Gastrocnemius medialis (tissue), 4 donors: ENCODE measurements around the gene PTGS2. TPM values are rescaled to one million over a fixed set of nuclear protein-coding genes. Genes with fewer than 3 reads are reported as not detected.
"Not testable (repeated sequence)": the region's sequence is repeated elsewhere in the genome, so short reads cannot be mapped to it uniquely, and the experiment has no call there.

Experiments
- ATAC-seq, 2 donors: fragments of 150-250 bp; one replicate each; pipeline ENCODE4 v1.9.1; 2016
- DNase-seq, 2 donors: peaks; one replicate each; pipeline ENCODE4 v3.0.0-alpha.2; 2019
- H3K27ac ChIP-seq, 4 donors: fragments of 200-600 bp; sonication (generic); 1 replicate in 1 of 4; 2 replicates in 3 of 4; pipeline ENCODE4 v1.5.1; 2016 to 2018; ENCODE audit warnings: mild to moderate bottlenecking in 2 of 4, moderate library complexity in 1 of 4
- H3K27me3 ChIP-seq, 3 donors: fragments of 200-600 bp; sonication (generic) in 2 of 3; 1 replicate in 1 of 3; 2 replicates in 2 of 3; pipeline versions ENCODE4 v1.5.1 to v1.6.0; 2016 to 2019; ENCODE audit warnings: mild to moderate bottlenecking in 1 of 3, moderate library complexity in 1 of 3
- H3K36me3 ChIP-seq, 2 donors: fragments of 200-600 bp; sonication (generic) in 1 of 2; one replicate each; pipeline ENCODE4 v1.5.1; 2017 to 2018
- H3K4me1 ChIP-seq, 2 donors: fragments of 200-600 bp; sonication (generic) in 1 of 2; one replicate each; pipeline ENCODE4 v1.5.1; 2016 to 2017; ENCODE audit warnings: mild to moderate bottlenecking in 2 of 2
- H3K4me3 ChIP-seq, 4 donors: fragments of 200-600 bp; sonication (generic) in 3 of 4; 1 replicate in 1 of 4; 2 replicates in 3 of 4; pipeline ENCODE4 v1.5.1; 2016 to 2019; ENCODE audit warnings: mild to moderate bottlenecking in 2 of 4
- H3K9me3 ChIP-seq, 3 donors: fragments of 200-600 bp; sonication (generic) in 2 of 3; 1 replicate in 1 of 3; 2 replicates in 2 of 3; pipeline ENCODE4 v1.5.1; 2016 to 2019
- CTCF ChIP-seq, 5 experiments: fragments of 450-650 bp in 3 of 5; fragments of 200-600 bp in 2 of 5; sonication (generic) in 2 of 5; IDR thresholded peaks in 4 of 5; conservative IDR thresholded peaks in 1 of 5; 1 replicate in 4 of 5; 2 replicates in 1 of 5; pipeline ENCODE4 v1.5.1; 2016 to 2019; ENCODE audit warnings: antibody characterized with exemption in 5 of 5, mild to moderate bottlenecking in 3 of 5, moderate library complexity in 3 of 5
- POLR2A ChIP-seq, 2 donors: fragments of 450-650 bp; IDR thresholded peaks; one replicate each; pipeline ENCODE4 v1.6.1; 2017; ENCODE audit warnings: antibody characterized with exemption in 2 of 2, mild to moderate bottlenecking in 2 of 2, moderate library complexity in 2 of 2
- in situ Hi-C, 4 donors: fragments of 200-750 bp; cut with MboI; loops; one replicate each; pipeline versions ENCODE4 v1.15.0 to v1.8.0; 2017; ENCODE audit warnings: low sequenced_read_pairs in 4 of 4
- intact Hi-C: fragments of 100-400 bp; cut with DNase I; formaldehyde crosslinking; loops from one replicate; pipeline ENCODE4 v1.15.1; 2023; ENCODE audit warnings: low total_unique reads
- total RNA-seq, 4 donors: library from RNA; depleted of rRNA; stranded (reverse); fragments of >200 nt; gene quantifications; one replicate each; pipeline versions ENCODE4 v1.1.0 to v1.2.3, GENCODE V29; 2016

Gene PTGS2
- total RNA-seq, 4 donors from 2014 or later, result 0.23 to 0.58 (median 0.25) TPM; not detected in 1

- no peak for DNase-seq
- no peak for TF ChIP-seq POLR2A (IDR thresholded peaks at IDR 0.05)
- Histone ChIP-seq H3K9me3 (no peaks in the 10 kb centered on the region), H3K4me3 (no peak overlapping the region), H3K27me3 (no peaks in the 10 kb centered on the region), H3K36me3 (no peaks in the 10 kb centered on the region), H3K27ac (no peak overlapping the region), H3K4me1 (no peaks in the 10 kb centered on the region)
- intact Hi-C loops, result no loop called here
- in situ Hi-C loops, result no loop called here
- no peak for ATAC-seq
Observed at GRCh38 chr1:186672596-186672995, 7.6 kb downstream of the PTGS2 start.

GRCh38 chr1:186672131-186672530 lies 8.1 kb downstream of the PTGS2 start:
- in situ Hi-C loops, result no loop called here
- H3K27me3 ChIP-seq, result no peaks in the 10 kb centered on the region
- no peak for DNase-seq
- intact Hi-C loops, result no loop called here
- no peak overlapping the region for H3K4me3 ChIP-seq
- TF ChIP-seq POLR2A (IDR thresholded peaks at IDR 0.05) (no peak), CTCF (IDR thresholded peaks at IDR 0.05 in 4 of 5, conservative IDR thresholded peaks at IDR 0.05 in 1 of 5) (no peak)
- no peaks in the 10 kb centered on the region for H3K36me3 ChIP-seq
- no peaks in the 10 kb centered on the region for H3K4me1 ChIP-seq
- no peak overlapping the region for H3K27ac ChIP-seq
- no peaks in the 10 kb centered on the region for H3K9me3 ChIP-seq
- ATAC-seq, result no peak

- no peaks in the 10 kb centered on the region for H3K27me3 ChIP-seq
- in situ Hi-C loops (no loop called here), intact Hi-C loops (no loop called here)
- H3K27ac ChIP-seq, result no peak overlapping the region
- TF ChIP-seq CTCF (IDR thresholded peaks at IDR 0.05 in 4 of 5, conservative IDR thresholded peaks at IDR 0.05 in 1 of 5) (no peak), POLR2A (IDR thresholded peaks at IDR 0.05) (no peak)
- no peaks in the 10 kb centered on the region for H3K9me3 ChIP-seq
- no peak for ATAC-seq
- DNase-seq, result no peak
- no peak overlapping the region for H3K4me3 ChIP-seq
- no peaks in the 10 kb centered on the region for H3K36me3 ChIP-seq
- no peaks in the 10 kb centered on the region for H3K4me1 ChIP-seq
Observed at GRCh38 chr1:186671136-186671825, 8.9 kb downstream of the PTGS2 start.

- no peak for TF ChIP-seq CTCF (IDR thresholded peaks at IDR 0.05 in 4 of 5, conservative IDR thresholded peaks at IDR 0.05 in 1 of 5)
- TF ChIP-seq POLR2A (IDR thresholded peaks at IDR 0.05), result no peak
- Histone ChIP-seq H3K9me3 (no peaks in the 10 kb centered on the region), H3K36me3 (no peaks in the 10 kb centered on the region), H3K4me3 (no peak overlapping the region), H3K4me1 (no peaks in the 10 kb centered on the region), H3K27me3 (no peaks in the 10 kb centered on the region), H3K27ac (no peak overlapping the region)
- in situ Hi-C loops (no loop called here), intact Hi-C loops (no loop called here)
- DNase-seq, result no peak
- ATAC-seq, result no peak
Observed at GRCh38 chr1:186670297-186671135, 9.7 kb downstream of the PTGS2 start.

GRCh38 chr1:186669784-186670183 lies 10.4 kb downstream of the PTGS2 start:
- H3K4me3 ChIP-seq, DNase-seq, H3K9me3 ChIP-seq, ATAC-seq, H3K36me3 ChIP-seq, H3K27me3 ChIP-seq, in situ Hi-C loops, intact Hi-C loops, H3K27ac ChIP-seq, H3K4me1 ChIP-seq: not testable (repeated sequence)

- intact Hi-C loops, H3K4me3 ChIP-seq, in situ Hi-C loops, ATAC-seq, DNase-seq, H3K9me3 ChIP-seq, H3K27ac ChIP-seq, H3K36me3 ChIP-seq, H3K27me3 ChIP-seq, H3K4me1 ChIP-seq: not testable (repeated sequence)
Observed at GRCh38 chr1:186664217-186664616, 16.0 kb downstream of the PTGS2 start.
